ENCODE data around the gene WSB1. TPM values are rescaled to one million over a fixed set of nuclear protein-coding genes. Genes with fewer than 3 reads are reported as not detected.
A peak's percentile ranks its signal among the peaks of the same experiment; 100 is the strongest.

The WSB1 gene
- total and polyA plus RNA-seq, 4 donors, result 26.6 to 86.2 (median 45.8) TPM

DNA sequence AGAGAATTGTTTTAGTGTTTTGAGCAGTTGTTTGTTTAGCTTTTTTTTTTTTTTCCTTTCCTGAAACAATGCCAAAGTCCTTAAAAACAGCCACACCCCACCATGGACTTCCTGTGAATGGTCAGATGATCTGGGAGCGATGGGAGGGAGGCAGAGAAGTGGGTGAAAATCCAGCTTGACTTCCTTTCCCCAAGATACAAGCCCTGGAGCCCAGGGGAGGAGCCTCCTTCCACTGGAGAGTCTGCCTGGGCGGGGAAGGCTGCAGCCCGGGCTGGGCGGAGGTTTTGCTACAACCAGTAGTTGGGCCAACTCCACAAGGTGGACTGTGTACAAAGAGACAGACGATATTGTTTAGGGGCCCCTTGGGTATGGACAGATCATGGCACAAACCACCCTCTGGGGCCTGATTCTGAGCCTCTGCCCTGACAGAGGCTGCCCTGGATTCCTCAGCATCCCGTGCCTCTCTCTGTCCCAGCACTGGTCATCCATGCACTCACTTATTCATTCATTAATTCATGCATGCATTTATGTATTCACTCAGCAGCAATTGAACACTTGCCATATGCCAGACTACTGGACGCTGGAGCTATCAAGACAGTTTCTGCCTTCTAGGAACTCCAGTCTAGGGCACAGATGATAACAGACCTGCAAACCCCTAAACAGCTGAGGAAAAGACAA is 29.8 kb downstream of the WSB1 start:
- Histone ChIP-seq H3K9ac (ENCODE audit: low read depth in 1 of 2, low read length in 2 of 2) (no peak overlapping the region), H3K27ac (ENCODE audit: low read depth in 1 of 2, low read length in 2 of 2) (no peak overlapping the region), H3K9me3 (ENCODE audit: control insufficient read depth in 4 of 4, low read length in 3 of 4) (no peaks in the 10 kb centered on the region), H3K27me3 (ENCODE audit: control insufficient read depth in 4 of 4, insufficient read depth in 4 of 4, low read length in 3 of 4) (no peaks in the 10 kb centered on the region), H3K4me1 (ENCODE audit: control insufficient read depth in 4 of 4, insufficient read depth in 4 of 4, low read length in 3 of 4) (peaks cover 0 to 10% (median 5%) of the 10 kb centered on the region in 4 donors), H3K36me3 (ENCODE audit: control insufficient read depth in 4 of 4, insufficient read depth in 3 of 4, low read depth in 1 of 4, low read length in 3 of 4) (no peaks in the 10 kb centered on the region), H3K4me3 (ENCODE audit: low read depth in 1 of 3, low read length in 3 of 3) (no peak overlapping the region)
- TF ChIP-seq TAF1 (conservative IDR thresholded peaks at IDR 0.05) (no peak), RXRA (IDR thresholded peaks at IDR 0.05) (no peak), NR2F2 (IDR thresholded peaks at IDR 0.05) (no peak), JUND (IDR thresholded peaks at IDR 0.05) (no peak), GABPA (IDR thresholded peaks at IDR 0.05 in 1 of 2, conservative IDR thresholded peaks at IDR 0.05 in 1 of 2) (peak in 1 of 2 donors; percentile 29), YY1 (IDR thresholded peaks at IDR 0.05) (no peak), HNF4G (IDR thresholded peaks at IDR 0.05) (no peak), FOXA1 (IDR thresholded peaks at IDR 0.05) (no peak), RAD21 (IDR thresholded peaks at IDR 0.05) (peak in 1 of 2 donors; percentile 17), EGR1 (IDR thresholded peaks at IDR 0.05; ENCODE audit: low read depth in 2 of 2) (no peak), FOXA2 (IDR thresholded peaks at IDR 0.05) (no peak), SP1 (IDR thresholded peaks at IDR 0.05) (peak; percentile 37), HNF4A (conservative IDR thresholded peaks at IDR 0.05) (no peak)
- TF ChIP-seq, protein P1, sequence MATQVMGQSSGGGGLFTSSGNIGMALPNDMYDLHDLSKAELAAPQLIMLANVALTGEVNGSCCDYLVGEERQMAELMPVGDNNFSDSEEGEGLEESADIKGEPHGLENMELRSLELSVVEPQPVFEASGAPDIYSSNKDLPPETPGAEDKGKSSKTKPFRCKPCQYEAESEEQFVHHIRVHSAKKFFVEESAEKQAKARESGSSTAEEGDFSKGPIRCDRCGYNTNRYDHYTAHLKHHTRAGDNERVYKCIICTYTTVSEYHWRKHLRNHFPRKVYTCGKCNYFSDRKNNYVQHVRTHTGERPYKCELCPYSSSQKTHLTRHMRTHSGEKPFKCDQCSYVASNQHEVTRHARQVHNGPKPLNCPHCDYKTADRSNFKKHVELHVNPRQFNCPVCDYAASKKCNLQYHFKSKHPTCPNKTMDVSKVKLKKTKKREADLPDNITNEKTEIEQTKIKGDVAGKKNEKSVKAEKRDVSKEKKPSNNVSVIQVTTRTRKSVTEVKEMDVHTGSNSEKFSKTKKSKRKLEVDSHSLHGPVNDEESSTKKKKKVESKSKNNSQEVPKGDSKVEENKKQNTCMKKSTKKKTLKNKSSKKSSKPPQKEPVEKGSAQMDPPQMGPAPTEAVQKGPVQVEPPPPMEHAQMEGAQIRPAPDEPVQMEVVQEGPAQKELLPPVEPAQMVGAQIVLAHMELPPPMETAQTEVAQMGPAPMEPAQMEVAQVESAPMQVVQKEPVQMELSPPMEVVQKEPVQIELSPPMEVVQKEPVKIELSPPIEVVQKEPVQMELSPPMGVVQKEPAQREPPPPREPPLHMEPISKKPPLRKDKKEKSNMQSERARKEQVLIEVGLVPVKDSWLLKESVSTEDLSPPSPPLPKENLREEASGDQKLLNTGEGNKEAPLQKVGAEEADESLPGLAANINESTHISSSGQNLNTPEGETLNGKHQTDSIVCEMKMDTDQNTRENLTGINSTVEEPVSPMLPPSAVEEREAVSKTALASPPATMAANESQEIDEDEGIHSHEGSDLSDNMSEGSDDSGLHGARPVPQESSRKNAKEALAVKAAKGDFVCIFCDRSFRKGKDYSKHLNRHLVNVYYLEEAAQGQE (IDR thresholded peaks at IDR 0.05), result no peak
- TF ChIP-seq, protein P2, sequence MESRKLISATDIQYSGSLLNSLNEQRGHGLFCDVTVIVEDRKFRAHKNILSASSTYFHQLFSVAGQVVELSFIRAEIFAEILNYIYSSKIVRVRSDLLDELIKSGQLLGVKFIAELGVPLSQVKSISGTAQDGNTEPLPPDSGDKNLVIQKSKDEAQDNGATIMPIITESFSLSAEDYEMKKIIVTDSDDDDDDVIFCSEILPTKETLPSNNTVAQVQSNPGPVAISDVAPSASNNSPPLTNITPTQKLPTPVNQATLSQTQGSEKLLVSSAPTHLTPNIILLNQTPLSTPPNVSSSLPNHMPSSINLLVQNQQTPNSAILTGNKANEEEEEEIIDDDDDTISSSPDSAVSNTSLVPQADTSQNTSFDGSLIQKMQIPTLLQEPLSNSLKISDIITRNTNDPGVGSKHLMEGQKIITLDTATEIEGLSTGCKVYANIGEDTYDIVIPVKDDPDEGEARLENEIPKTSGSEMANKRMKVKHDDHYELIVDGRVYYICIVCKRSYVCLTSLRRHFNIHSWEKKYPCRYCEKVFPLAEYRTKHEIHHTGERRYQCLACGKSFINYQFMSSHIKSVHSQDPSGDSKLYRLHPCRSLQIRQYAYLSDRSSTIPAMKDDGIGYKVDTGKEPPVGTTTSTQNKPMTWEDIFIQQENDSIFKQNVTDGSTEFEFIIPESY (IDR thresholded peaks at IDR 0.05), result no peak
- TF ChIP-seq, protein P3, sequence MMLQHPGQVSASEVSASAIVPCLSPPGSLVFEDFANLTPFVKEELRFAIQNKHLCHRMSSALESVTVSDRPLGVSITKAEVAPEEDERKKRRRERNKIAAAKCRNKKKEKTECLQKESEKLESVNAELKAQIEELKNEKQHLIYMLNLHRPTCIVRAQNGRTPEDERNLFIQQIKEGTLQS (IDR thresholded peaks at IDR 0.05), result no peak
- TF ChIP-seq, protein P4, sequence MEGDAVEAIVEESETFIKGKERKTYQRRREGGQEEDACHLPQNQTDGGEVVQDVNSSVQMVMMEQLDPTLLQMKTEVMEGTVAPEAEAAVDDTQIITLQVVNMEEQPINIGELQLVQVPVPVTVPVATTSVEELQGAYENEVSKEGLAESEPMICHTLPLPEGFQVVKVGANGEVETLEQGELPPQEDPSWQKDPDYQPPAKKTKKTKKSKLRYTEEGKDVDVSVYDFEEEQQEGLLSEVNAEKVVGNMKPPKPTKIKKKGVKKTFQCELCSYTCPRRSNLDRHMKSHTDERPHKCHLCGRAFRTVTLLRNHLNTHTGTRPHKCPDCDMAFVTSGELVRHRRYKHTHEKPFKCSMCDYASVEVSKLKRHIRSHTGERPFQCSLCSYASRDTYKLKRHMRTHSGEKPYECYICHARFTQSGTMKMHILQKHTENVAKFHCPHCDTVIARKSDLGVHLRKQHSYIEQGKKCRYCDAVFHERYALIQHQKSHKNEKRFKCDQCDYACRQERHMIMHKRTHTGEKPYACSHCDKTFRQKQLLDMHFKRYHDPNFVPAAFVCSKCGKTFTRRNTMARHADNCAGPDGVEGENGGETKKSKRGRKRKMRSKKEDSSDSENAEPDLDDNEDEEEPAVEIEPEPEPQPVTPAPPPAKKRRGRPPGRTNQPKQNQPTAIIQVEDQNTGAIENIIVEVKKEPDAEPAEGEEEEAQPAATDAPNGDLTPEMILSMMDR (IDR thresholded peaks at IDR 0.05; ENCODE audit: low read depth, low read length, missing input control), result no peak
- TF ChIP-seq, protein P5, sequence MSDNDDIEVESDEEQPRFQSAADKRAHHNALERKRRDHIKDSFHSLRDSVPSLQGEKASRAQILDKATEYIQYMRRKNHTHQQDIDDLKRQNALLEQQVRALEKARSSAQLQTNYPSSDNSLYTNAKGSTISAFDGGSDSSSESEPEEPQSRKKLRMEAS (IDR thresholded peaks at IDR 0.05), result no peak
- DNase-seq (ENCODE audit: low spot score), result no peak
- WGBS, result 51% methylated on average over 7 of the region's 7 CpGs

All from liver (tissue), 9 donors.